Measurements from ENCODE around the gene PHOSPHO2.
"Not testable (repeated sequence)": the region's sequence is repeated elsewhere in the genome, so short reads cannot be mapped to it uniquely, and the experiment has no call there.

DNA sequence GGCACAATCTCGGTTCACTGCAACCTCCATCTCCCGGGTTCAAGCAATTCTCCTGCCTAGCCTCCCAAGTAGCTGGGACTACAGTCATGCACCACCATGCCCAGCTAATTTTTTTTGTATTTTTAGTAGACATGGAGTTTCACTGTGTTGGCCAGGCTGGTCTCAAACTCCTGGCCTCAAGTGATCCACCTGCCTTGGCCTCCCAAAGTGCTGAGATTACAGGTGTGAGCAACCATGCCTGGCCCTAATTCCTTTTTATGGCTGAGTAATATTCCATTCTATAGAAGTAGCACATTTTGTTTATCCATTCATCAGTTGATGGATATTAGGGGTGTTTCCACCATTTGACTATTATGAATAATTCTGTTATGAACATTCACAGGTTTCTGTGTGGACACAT is 9.6 kb upstream of the PHOSPHO2 start:
- TF ChIP-seq, protein P1, sequence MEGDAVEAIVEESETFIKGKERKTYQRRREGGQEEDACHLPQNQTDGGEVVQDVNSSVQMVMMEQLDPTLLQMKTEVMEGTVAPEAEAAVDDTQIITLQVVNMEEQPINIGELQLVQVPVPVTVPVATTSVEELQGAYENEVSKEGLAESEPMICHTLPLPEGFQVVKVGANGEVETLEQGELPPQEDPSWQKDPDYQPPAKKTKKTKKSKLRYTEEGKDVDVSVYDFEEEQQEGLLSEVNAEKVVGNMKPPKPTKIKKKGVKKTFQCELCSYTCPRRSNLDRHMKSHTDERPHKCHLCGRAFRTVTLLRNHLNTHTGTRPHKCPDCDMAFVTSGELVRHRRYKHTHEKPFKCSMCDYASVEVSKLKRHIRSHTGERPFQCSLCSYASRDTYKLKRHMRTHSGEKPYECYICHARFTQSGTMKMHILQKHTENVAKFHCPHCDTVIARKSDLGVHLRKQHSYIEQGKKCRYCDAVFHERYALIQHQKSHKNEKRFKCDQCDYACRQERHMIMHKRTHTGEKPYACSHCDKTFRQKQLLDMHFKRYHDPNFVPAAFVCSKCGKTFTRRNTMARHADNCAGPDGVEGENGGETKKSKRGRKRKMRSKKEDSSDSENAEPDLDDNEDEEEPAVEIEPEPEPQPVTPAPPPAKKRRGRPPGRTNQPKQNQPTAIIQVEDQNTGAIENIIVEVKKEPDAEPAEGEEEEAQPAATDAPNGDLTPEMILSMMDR (conservative IDR thresholded peaks at IDR 0.05; ENCODE audit: low read depth in 2 of 2): not testable (repeated sequence)
- TF ChIP-seq, protein P2, sequence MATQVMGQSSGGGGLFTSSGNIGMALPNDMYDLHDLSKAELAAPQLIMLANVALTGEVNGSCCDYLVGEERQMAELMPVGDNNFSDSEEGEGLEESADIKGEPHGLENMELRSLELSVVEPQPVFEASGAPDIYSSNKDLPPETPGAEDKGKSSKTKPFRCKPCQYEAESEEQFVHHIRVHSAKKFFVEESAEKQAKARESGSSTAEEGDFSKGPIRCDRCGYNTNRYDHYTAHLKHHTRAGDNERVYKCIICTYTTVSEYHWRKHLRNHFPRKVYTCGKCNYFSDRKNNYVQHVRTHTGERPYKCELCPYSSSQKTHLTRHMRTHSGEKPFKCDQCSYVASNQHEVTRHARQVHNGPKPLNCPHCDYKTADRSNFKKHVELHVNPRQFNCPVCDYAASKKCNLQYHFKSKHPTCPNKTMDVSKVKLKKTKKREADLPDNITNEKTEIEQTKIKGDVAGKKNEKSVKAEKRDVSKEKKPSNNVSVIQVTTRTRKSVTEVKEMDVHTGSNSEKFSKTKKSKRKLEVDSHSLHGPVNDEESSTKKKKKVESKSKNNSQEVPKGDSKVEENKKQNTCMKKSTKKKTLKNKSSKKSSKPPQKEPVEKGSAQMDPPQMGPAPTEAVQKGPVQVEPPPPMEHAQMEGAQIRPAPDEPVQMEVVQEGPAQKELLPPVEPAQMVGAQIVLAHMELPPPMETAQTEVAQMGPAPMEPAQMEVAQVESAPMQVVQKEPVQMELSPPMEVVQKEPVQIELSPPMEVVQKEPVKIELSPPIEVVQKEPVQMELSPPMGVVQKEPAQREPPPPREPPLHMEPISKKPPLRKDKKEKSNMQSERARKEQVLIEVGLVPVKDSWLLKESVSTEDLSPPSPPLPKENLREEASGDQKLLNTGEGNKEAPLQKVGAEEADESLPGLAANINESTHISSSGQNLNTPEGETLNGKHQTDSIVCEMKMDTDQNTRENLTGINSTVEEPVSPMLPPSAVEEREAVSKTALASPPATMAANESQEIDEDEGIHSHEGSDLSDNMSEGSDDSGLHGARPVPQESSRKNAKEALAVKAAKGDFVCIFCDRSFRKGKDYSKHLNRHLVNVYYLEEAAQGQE (IDR thresholded peaks at IDR 0.05; ENCODE audit: unreplicated experiment): not testable (repeated sequence)
- TF ChIP-seq EZH2phosphoT487 (IDR thresholded peaks at IDR 0.05; ENCODE audit: unreplicated experiment); JUNB (IDR thresholded peaks at IDR 0.05; ENCODE audit: unreplicated experiment); EZH2 (IDR thresholded peaks at IDR 0.05; ENCODE audit: low read depth, unreplicated experiment); POLR2AphosphoS5 (IDR thresholded peaks at IDR 0.05; ENCODE audit: low read depth); CREB1 (CRISPR knock-in tag; IDR thresholded peaks at IDR 0.05; ENCODE audit: low read depth); ZNF114 (CRISPR knock-in tag; IDR thresholded peaks at IDR 0.05); STAT1 (IDR thresholded peaks at IDR 0.05; ENCODE audit: unreplicated experiment); NANOG (IDR thresholded peaks at IDR 0.05; ENCODE audit: borderline replicate concordance): not testable (repeated sequence)
- TF ChIP-seq, protein P3, sequence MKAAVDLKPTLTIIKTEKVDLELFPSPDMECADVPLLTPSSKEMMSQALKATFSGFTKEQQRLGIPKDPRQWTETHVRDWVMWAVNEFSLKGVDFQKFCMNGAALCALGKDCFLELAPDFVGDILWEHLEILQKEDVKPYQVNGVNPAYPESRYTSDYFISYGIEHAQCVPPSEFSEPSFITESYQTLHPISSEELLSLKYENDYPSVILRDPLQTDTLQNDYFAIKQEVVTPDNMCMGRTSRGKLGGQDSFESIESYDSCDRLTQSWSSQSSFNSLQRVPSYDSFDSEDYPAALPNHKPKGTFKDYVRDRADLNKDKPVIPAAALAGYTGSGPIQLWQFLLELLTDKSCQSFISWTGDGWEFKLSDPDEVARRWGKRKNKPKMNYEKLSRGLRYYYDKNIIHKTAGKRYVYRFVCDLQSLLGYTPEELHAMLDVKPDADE (IDR thresholded peaks at IDR 0.05): not testable (repeated sequence)
